Stimulated activated CD8-positive, alpha-beta memory T cell treated with anti-CD3 and anti-CD28 coated beads, Interleukin-15, amount 100 ng/mL, for 24 hours (primary cell): ENCODE results near the gene CD151.
A peak's percentile ranks its signal among the peaks of the same experiment; 100 is the strongest.

ENCODE experiments used
- DNase-seq: peaks from one replicate; pipeline ENCODE4 v3.0.0-alpha.2; 2020; ENCODE audit warnings: low read depth

Gene CD151

DNA sequence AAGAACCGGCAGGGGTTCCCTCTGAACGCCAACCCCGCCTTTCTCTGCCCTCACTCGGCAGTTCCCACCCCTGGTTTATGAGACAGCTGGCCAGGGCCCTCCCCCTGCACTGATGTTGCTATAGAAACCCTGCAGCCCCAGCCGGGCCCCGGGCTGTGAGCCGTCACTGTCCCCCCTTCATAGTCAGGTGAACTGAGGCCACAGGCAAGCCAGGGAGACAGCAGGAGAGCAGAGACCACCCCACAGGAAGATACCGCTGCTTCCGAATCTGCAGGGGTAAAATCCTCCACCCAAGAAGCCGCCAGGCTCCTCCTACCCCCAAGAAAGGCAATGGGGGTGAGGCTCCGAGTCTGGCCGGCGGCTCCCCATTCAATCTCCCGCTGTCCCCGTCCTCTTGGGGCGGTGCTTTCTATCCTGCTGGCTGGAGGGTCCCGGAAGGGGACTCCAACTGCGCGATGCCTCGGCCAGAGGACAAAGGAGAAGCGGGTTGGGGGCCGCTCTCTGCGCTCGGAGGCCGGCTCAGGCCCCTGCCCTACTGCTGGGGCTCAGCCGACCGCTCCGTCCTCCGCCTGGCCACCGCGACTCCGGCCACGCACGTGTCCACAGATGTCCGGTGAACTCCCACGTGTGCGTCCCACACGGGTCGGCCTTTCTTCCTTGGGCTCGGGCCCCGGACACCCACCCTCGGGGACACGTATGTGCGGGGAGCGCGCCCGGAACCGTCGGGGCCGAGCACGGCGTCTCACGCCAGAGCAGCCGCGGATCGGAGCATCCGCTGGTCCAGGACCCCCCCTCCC is 35.3 kb upstream of the CD151 start:
- DNase-seq = peak; percentile 57

DNA sequence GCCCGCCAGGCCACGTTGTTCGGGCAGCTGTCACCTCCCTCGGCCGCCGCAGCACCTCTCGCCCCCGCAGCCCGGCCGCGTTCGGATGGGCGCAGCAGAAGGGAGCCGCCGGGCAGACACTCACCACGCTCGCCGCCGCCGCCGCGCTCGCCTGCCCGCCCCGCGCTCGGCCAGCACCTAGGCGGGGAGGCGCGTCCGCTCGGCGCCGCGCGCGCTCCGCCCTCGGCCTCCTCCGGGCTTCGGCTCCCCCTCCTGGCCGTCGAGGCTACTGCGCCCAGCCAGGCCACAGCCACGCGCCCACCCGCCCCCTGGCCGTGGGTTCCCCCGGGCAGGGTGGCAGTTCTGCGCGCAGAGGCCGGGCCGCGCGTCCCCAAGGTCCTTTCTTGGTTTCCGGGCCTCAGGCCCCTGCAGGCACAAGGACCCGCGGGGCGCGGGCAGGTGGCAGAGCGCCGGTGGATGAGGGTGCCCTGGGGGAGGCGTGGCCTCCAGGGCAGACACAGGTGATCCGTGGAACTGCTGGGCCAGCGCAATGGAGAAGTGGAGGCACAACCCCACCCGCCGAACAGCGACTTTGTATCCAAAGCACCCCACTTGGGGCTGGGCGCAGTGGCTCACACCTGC is 34.5 kb upstream of the CD151 start, which contains the start of gene SLC25A22:
TSS of gene SLC25A22 (minus strand) at position 189 of the 621 bp plus-strand sequence. CDS start 3,275 bp downstream, outside the sequence.
- peak; percentile 76 for DNase-seq

DNA sequence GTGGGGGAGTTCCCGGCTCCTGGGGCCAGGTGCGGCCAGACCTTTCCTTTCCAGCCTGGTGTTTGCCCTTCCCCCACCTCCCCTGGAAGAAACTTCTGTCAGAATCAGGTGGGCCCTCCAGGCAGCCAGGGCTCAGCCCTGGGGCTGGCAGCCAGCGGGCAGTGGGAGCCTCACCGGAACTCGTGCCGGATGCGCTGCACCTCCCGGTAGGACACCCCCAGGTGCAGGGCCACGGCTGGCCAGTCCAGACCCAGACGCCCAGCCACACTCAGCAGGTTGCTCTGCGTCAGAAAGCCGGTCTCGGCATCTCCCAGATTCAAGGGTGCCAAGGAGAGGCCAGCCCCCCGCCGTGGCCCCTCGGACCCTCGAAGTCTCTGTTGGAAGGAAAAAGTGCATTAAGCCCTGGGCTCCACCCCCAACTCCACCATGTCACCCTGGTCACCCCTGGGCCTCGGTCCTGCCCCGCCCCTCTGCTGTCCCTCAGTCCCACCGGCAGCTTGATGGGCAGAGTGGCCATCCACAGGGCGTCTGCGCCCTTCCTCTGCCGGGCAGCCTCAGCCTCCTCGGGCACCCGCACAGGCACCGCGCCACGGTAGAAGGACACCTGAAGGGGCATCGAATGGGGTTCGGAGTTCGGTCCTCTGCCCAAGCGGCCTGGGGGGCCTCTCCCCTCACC is 33.0 kb upstream of the CD151 start:
- DNase-seq = no peak

GRCh38 chr11:800473-800872 is 32.3 kb upstream of the CD151 start:
- DNase-seq = no peak

DNA sequence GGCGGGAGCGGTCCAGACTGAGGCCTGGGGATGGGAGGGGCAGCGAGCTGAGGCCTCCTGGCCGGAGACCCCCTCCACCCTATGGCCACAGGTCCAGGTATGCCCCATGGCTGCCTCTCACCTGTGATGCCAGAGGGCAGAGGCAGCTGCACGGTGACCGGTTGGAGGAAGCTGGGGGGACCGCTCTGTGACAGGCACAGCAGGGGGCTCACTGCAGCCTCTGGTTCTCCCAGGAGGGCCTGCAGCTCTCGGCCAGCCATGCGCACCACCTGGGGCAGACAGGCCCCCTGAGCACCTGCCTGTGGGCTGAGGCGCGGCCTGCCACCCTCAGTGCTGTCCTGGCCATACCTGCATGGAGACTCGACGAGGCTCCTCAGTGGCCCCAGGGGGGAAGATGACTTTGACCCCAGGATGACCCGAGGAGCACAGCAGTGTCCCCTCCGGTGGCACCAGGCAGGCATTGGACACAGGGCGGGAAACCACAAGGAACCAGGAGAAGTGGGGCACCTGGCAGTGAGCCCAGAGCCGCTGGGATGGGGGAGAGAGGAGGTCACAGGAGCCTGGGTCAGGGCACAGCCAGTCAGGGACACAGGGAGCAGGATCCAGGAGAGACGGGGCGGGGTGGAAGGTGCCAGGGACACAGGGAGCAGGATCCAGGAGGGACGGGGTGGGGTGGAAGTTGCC is 31.5 kb upstream of the CD151 start:
- DNase-seq = no peak

DNA sequence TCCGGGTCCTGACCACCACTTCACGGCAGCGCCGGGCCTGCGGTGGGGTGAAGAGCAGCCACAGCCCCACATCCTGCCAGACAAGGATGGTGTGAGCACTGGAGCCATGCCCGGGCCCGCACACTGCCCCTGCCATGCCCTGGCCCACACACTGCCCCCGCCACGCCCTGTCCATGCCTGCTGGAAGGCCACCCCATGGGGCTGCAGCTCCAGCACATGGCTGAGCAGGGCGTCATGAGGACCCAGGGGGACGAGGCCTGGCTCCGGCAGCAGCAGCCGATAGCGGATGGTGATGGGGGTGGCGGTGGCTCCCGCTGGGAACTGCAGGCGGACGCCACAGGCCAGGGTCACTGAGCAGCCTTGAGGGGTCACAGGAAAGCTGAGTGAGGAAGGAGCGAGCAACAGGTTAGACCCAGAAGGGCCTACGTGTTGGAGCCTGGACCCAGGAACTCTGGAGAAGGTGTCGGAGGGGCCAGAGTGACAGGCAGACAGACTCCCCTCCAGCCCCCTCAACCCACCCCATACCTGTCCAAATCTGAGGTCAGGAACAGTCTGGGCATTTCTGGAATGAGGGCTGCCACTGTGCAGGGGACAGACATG is 30.6 kb upstream of the CD151 start:
- DNase-seq = no peak

DNA sequence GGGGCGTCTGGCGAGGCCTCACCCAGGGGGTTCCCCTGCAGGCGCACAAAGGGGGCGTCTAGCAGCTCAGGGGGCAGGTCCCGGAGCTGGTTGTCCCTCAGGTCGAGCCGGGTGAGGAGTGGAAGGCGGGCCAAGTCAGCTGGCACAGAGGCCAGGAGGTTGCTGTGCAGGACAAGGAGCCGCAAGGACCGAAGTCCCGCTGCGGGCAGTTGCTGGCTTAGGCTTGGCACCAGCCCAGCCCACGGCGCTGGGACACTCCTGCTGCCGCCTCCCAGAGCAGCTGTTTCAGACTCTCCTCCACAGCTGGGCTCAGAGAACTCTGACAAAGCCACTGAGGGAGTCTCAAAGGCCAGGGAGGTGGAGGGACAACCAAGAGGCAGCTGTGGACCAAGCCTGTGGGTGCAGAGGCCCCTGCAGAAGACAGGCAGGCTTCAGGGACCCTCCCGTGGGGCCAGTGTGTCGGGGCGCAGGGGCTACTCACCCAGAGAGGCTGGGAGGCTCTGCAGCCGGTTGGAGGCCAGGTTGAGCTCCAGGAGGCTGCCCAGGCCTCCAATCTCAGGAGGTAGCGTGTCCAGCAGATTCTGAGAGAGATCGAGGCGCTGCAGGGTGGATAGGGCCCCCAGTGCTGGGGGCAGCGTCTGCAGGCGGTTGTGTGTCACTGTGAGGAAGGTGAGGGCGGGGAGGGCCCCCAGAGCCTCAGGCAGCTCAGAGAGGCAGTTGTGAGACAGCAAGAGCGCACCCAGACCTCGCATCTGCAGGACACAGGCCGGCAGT is 29.9 kb upstream of the CD151 start:
- DNase-seq = no peak

DNA sequence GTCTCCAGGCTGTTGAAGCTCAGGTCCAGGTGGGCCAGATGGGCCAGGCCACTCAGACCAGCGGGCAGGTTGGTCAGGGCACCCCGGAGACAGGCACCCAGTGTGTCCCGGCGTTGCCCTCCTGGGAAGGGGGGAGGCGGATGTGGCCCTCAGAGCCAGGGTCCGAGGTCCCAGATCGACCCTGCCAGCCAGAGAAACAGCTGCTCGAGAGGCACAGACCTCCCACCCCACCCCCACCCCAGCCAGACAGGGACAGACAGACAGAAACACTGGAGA is 29.3 kb upstream of the CD151 start:
- DNase-seq = no peak

DNA sequence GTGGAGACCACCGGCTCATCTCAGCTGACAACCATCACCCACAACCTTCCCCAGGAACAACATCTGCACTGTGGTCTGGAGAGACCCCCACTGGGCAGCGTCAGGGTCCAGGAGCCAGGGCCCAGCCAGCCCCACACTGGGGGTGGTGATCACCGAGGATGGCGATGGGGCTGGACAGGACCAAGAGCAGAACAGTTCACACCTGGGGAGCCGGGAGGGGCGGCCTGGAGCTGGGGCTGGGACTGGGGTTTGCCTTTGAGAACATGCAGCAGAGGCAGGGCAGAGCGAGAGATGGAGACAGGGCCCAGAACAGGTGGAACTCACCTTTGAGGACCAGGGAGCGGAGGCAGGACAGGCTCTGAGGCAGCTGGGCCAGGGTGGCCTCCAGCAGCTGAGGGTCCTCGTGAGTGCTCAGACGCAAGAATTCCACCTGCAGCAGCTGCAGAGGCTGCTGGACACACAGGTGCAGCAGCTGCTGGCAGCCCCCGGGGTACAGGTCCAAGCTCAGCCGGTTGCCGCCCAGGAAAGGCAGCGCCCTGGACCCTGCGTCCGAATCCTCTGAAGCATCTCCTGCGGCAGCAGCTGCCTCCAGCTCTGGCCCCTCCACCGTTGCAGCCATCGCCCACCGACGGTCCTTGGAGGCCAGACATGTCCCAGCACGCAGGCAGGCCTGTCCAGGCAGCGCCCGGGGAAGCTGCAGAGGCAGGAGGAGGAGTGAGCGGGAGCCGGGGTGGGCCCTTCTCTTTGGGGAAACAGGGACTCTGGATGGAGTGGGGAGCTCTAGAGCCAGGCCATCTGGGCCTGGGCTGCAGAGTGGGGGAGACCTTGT is 28.8 kb upstream of the CD151 start:
- DNase-seq = no peak

DNA sequence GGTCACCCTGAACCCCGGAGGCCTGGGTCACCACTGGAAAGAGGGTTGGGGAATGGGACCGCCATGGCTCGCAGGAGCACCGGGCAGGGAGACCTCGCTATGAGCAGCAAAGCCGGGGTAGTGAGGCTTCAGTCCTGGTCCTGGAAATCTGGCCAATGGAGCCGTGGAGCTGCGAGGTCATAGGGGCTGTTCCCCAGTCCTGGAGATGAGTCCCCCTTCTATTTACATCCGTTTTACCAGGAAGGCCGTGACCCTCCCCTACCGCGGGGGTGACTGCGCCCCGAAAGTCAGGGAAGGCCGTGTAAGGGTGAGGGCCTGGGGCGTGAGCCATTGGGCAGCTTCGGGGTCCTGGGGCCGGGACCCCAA is 28.2 kb upstream of the CD151 start:
- DNase-seq = no peak

- DNase-seq = no peak
Observed at GRCh38 chr11:808427-809286, 24.1 kb upstream of the CD151 start.

DNA sequence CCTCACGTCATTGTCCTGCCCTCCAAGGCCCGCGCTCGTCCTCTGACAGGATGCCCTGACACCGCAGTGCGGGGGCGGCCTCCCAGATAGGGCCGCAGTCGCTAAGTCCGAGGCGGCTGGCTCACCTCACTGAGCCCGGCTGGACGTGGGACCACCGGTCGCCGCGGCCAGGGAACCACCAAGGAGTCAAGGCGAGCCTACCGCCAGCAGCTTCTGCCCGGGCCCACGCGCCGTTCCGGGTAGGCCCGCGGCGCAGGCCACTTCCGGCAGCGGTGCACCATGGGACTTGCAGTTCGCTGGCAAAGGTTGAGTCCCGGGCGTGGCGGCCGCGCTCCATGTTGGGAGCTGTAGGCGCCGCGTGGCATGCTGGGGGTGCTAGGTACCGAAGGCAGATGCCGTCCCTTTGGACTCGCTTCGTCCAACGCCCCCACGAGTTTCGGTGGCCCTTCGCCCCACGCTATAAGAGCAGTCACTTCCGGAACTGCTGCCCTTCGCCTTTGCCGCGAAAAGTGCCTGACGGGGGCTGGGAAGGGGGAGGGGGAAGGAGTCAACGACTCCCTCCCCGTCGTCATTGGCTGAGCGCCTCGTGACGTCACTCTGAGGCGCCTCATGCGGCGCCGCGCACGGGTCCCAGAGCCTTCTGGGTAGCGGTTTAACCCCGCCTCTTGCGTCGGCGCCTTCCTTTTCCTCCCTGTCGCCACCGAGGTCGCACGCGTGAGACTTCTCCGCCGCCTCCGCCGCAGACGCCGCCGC is 23.3 kb upstream of the CD151 start, which contains the start of gene RPLP2:
TSS of gene RPLP2 (plus strand) at position 681 of the 753 bp plus-strand sequence. CDS start 268 bp downstream, outside the sequence.
- DNase-seq = peak; percentile 98

DNA sequence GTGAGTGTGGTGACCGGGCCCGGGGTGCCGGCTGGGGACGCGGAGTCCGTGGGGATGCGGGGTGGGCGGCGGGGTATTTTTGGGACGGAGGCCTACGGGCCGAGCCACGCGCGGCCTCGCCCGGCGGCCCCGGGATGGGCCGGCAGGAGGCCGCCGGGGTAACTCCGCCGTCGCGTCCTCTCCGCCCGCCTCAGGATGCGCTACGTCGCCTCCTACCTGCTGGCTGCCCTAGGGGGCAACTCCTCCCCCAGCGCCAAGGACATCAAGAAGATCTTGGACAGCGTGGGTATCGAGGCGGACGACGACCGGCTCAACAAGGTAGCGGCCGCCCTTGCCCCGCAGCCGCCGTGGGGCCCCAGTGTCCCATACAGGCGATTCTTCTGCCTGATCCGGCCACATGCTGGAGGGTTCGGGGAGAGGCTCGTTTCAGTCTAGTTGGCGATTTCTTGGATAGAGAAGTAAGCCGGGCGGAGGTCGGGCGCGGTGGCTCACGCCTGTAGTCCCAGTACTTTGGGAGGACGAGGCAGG is 22.6 kb upstream of the CD151 start:
- no peak for DNase-seq

DNA sequence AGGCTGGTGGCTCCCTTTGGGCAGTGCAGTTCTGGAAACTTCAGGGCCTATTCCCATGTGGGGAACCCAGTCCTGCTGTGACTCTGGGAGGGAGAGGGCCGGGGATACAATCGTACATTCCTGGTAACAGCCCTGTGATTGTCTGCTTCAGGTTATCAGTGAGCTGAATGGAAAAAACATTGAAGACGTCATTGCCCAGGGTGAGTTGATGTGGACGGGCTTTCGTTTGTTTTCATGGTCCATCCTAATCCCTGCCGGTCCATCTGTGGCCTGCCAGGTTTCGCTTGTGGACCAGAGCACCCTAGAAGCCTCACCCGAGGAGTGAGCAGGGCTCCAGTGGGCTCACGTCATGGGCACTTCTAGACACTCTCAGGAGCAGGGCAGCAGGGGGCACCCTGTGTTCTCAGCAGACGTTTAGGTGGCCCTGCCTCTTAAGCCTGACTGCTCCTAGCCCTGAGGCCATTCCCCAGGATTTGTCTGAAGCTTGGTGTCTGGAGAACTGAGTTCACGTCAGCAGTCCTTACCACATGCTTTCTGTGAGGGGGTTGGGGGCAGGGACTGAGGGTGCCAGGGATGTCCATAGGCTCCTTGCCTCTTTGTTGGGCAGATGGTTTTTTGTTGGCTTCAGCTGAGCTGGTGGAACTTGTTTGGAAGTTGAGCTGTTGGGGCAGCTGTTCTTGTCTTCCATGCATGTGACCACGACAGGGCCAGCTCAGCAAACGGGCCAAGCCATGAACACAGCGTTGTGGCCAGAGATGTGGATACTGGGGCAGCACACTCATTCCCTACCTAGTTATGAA is 21.1 kb upstream of the CD151 start:
- DNase-seq = no peak

- no peak for DNase-seq
Observed at GRCh38 chr11:812390-812789, 20.4 kb upstream of the CD151 start.

GRCh38 chr11:813072-813455 is 19.7 kb upstream of the CD151 start:
- no peak for DNase-seq

GRCh38 chr11:813456-814096 is 19.2 kb upstream of the CD151 start:
- DNase-seq = no peak
